Stimulated activated CD8-positive, alpha-beta memory T cell treated with anti-CD3 and anti-CD28 coated beads, Interleukin-15, amount 100 ng/mL, for 48 hours (primary cell): Measurements from ENCODE around the gene IKBIP.
"Not testable (repeated sequence)": the region's sequence is repeated elsewhere in the genome, so short reads cannot be mapped to it uniquely, and the experiment has no call there.

Experiments
- DNase-seq, 2 donors: peaks; one replicate each; pipeline ENCODE4 v3.0.0-alpha.2; 2020; ENCODE audit warnings: low read depth in 2 of 2

Gene IKBIP

GRCh38 chr12:98576795-98577194 is 67.8 kb downstream of the IKBIP start:
- not testable (repeated sequence) for DNase-seq

- no peak for DNase-seq
These were observed 69.6 kb downstream of the IKBIP start for GRCh38 chr12:98575013-98575412.
